Left renal cortex interstitium (tissue), 4 donors: ENCODE results near the gene KIF25. TPM values are rescaled to one million over a fixed set of nuclear protein-coding genes. Genes with fewer than 3 reads are reported as not detected.

Source experiments
- DNase-seq, 4 donors: peaks; one replicate each; pipeline ENCODE4 v3.0.0-alpha.2; 2013; ENCODE audit warnings: low read depth in 4 of 4, low spot score in 2 of 4, missing footprints in 1 of 4
- polyA plus RNA-seq, 4 donors: library from polyadenylated mRNA; unstranded; fragments of 120-200 nt; gene quantifications; one replicate each; pipeline ENCODE4 v1.2.1, GENCODE V29; 2013; ENCODE audit not compliant: insufficient read length in 4 of 4

The KIF25 gene, protein sequence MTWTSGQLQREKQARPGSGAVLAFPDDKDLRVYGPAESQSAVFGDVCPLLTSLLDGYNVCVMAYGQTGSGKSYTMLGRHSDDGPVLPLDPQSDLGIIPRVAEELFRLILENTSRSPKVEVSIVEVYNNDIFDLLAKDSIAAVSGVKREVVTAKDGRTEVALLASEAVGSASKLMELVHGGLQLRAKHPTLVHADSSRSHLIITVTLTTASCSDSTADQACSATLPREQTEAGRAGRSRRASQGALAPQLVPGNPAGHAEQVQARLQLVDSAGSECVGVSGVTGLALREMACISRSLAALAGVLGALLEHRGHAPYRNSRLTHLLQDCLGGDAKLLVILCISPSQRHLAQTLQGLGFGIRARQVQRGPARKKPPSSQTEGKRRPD
- polyA plus RNA-seq: under 1 TPM; 0.34 to 0.96 (median 0.57) TPM

DNA sequence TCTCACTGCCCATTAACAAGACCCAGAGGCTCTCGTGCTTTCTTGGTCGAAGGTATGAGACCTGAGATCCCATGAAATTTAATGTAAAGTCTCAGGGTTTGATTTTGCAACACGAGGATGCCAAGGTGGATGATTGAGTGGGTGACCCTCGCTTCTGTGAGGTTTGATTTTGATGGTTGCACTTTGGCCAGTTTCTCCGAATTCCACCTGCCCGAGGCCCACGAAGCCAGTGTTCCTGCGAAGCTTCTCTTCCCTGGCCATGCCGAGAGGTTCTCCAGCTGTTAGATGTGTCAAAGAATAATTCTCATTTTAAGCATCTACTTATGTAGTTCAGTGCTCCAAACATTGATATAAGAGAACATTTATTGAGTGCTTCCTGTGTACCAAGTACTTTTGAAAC, at the start of gene KIF25:
Gene KIF25 (plus strand): TSS at position 30 of the 400 bp plus-strand sequence. CDS start 31,915 bp downstream, outside the sequence.
- no peak for DNase-seq

DNA sequence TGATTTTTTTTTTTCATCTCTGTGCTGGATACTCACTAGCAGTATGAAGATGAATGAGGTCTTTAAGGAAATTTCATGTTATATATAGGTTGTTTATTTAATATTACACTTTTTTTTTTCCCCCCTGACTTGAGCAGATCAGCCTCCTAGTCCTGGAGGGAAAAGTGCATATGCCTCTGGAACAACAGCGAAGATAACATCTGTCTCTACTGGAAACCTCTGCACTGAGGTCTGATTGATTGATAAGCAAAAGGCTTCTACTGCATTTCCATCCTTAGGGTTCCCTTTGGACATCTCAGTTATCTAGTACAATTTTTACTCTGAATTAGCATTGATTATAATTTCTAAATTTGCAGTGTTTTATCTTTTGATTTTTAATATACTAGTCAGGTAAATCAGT, 49.8 kb upstream of the KIF25 start:
- DNase-seq: no peak

GRCh38 chr6:167948716-167949115, 48.8 kb upstream of the KIF25 start:
- no peak for DNase-seq

GRCh38 chr6:167949121-167949684, 48.3 kb upstream of the KIF25 start:
- no peak for DNase-seq

GRCh38 chr6:167951781-167952511, 45.5 kb upstream of the KIF25 start:
- DNase-seq: no peak

- DNase-seq: no peak
Measured at GRCh38 chr6:167952512-167952859, 45.0 kb upstream of the KIF25 start.

- DNase-seq: no peak
Measured at GRCh38 chr6:167953551-167953950, 43.9 kb upstream of the KIF25 start.

DNA sequence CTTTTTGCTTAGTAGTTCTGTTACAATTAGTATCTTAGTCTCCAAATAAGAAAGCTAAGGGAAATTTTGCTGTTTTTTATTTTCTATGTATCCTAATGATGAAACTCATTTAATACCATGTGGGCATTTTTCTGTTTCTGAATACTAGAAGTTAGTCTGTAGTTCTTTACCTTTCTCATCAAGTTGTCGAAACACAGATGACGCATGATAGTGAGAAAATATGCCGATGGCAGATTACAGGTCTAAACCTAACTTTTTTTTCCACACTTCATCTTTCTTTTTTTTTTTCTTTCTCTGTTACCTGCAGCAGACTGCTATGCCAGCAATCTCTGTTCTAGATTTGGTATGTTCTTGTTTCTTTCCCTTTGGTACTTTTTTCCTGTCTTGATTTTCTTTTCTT, 43.3 kb upstream of the KIF25 start:
- DNase-seq: no peak

GRCh38 chr6:167956491-167956890, 41.0 kb upstream of the KIF25 start:
- DNase-seq: no peak

DNA sequence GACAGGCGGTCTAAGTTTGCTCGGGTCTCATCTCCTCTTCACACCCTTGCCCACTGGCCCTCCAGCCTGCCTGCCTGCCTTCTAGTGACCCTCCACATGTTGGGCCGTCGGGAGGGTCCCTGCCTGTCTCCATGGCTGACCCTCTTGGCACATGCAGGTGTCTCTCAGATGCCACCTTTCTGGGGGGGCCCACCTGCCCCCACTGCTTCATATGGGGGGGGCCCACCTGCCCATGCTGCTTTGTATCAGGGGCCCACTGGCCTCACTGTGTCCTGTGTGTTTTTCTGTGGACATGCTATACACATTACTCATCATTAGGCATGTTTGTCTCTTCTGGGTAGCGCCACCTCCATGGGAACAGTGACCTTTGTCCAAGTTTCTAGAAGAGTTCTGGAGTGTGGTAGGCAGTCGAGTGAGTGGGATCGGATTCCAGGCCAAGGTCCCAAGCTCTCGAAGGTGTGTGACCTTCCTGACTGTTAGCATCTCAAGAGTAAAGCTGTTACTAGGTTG, 40.4 kb upstream of the KIF25 start:
- no peak for DNase-seq

- no peak for DNase-seq
Measured at GRCh38 chr6:167957626-167958025, 39.8 kb upstream of the KIF25 start.

DNA sequence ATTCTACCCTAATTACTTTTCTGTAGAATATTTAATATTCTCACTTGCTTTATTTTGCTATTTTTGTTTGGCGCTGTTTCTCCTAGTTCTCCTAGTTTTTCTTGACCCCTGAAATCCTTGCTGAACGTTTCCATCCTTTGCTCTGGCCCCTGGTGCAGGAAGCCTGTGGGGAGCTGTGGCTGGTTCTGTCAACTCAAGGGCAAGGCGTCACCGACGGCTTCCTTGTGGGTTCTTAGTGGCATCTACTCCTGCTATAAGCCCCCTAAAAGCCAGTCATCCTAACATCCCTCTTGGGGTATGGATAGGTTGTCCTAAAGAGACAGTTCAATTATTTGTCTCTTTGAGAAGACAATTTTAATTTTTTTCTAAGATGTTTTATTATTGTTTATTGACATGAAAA, 36.9 kb upstream of the KIF25 start:
- no peak for DNase-seq

GRCh38 chr6:167962711-167963110, 34.8 kb upstream of the KIF25 start:
- DNase-seq: no peak

GRCh38 chr6:167963589-167964057, 33.8 kb upstream of the KIF25 start:
- DNase-seq: no peak

DNA sequence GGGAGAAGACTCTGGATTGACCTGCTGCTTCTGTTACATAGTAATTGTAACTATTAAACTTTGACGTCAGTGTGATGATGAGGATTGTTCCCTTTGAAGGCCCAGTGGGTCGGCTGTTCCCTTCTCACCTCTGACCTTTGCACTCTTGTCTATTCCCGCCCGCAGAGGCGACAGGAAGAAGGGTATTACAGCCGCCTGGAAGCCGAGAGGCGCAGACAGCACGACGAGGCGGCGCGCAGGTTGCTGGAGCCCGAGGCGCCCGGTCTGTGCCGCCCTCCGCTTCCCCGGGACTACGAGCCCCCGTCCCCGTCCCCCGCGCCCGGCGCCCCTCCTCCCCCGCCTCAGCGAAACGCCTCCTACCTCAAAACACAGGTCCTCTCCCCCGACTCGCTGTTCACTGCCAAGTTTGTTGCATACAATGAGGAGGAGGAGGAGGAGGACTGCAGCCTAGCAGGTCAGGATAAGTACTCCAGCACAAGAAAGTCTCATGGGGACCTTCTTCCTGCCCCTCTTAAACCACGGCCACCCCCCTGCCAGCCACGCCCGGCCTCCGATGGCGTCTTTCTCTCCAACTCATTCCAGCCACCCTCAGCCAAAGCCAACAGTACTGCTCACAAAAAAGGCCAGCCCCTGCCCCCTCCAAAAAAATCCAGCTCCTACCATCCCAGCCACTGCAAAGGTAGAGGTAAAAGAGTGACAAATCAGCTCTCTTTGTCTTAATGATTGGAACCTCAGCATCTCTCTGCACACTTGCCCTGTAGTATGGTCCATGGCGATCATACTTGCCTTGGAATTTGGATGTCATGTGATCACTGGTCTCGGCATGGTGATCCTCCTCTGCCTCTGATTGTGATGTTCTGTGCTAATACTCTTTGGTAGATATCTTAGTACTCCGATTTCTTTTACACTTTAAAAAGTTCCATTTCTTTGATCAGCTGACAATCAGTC, 31.6 kb upstream of the KIF25 start:
- no peak for DNase-seq

GRCh38 chr6:167966540-167966905, 30.9 kb upstream of the KIF25 start:
- DNase-seq: no peak

DNA sequence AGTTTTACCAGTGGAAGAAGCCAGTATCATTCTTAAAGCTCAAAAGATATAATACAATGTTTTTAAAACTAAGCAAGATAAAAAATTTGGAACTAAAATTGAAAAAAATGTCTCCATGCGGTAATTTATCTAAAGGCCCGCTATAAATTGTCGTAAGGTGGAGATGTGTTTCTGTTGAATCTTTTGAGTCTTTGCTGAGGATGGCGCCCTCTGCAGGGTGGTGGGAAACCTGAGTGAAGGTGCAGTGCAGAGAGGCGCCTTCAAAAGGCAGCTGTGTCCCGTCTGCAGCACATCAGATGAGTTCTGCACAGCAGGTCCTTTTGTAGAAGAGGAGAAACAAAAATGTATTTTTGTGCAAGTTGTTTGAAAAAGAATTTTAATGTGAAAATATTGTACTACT, 29.4 kb upstream of the KIF25 start:
- no peak for DNase-seq

DNA sequence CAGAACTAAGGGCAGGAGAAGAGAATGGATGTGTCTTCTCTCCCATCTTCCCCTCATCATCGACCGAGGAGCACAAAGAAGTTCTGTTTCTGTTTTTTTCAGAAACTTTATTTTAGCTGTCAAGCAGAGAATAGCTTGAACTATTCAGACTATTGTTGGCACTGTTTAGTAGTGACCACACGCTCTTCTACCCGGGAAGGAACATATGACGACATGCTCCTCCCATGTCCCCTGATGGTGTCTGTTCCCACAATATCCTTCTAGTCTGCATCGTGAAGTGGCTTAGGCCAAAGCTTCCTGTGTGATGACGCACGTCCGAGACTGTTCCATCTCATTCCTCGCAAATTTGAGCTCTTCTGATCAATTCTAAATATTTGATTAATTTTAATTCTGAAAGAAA, 27.2 kb upstream of the KIF25 start:
- no peak for DNase-seq

DNA sequence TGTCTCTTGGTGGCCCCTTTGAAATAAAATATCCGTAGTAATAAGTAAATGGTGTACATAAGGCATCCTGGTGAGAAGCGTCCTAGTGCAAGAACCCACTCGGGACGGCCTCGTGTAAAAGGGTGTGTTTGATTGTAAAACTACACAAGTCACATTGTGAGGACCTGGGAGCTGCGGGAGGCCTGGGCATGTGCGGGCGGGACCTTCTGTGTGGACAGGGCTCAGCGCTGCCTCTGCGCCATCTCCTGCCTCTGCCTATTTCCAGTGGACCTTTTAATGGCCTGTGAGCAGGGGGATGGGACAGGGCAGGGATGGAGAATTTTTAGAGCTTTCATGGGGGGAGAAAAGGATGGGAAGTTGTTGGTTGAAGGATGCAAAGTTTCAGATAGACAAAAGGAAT, 25.3 kb upstream of the KIF25 start:
- no peak for DNase-seq

DNA sequence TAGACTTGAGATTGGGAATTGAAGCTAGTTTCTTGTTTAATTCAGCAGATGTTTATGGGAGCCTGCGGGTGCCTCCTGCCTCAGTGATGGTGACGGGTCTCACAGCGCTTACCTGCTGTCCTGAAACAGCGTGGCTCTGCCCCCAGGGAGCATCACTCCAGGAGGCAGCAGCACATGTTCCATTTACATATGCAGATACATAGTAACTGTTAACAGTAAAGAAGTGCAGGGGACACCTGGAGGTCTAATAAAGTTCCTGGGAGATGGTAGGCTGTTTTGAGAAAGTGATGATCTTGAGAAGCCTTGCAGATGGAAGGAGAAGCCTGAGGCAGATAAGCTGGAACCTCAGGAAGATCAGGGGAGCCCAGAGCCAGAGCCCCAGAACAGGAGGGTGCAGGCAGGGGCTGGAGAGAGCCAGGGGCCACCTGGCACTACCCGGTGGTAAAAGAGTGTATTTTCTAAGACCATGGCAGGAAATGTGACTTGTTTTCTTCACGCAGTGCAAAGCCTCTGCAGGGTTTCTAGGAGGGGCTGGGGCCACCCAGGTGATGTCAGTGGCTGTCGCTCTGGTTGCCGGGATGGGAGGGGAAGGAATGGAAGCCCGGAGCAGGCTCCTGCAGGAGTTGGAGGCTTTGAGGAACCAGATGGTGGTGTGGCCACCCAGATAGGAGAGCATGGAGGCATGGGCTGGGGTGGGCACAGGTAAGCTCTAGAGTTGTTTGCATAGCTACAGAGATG, 24.2 kb upstream of the KIF25 start:
- DNase-seq: no peak
